ENCODE measurements around the gene SURF2.

DNA sequence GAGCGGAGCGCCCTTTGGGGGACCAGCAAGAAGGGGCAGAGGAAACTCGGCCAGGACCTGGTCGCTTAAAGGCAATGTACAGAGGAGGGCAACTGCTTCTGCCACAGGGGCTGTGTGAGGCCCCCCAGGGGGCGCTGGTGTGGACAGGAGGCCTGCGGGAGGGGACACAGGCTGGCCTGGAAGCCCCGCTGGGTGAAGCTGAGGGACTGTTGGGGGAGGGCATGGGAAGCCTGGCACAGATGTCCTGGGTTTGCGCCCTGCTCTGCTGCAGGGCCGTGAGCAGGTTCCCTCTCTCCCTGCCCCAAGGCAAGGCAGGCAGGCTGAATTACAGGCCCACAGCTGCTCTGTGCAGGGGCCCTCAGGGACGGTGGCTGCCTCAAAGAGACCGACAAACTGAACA is 13.8 kb upstream of the SURF2 start:
- TF ChIP-seq POLR2A (IDR thresholded peaks at IDR 0.05; ENCODE audit: low read length) (no peak), GATA1 (IDR thresholded peaks at IDR 0.05; ENCODE audit: low read depth, low read length) (no peak)
